Lower lobe of right lung (tissue), 2 donors: ENCODE data around the gene BPIFB3. TPM values are rescaled to one million over a fixed set of nuclear protein-coding genes. Genes with fewer than 3 reads are reported as not detected.

ENCODE experiments used
- ATAC-seq, 2 donors: fragments of 200-7000 bp; cut with Tn5 transposase; one replicate each; pipeline ENCODE4 v1.9.1; 2020 to 2022; ENCODE audit warnings: mild to moderate bottlenecking in 2 of 2, moderate library complexity in 2 of 2
- DNase-seq: peaks from one replicate; pipeline ENCODE4 v3.0.0-alpha.2; 2020
- H3K27ac ChIP-seq: fragments of 200-600 bp; one replicate; pipeline ENCODE4 v1.8.0; 2022
- H3K27me3 ChIP-seq: fragments of 200-600 bp; one replicate; pipeline ENCODE4 v1.8.0; 2022; ENCODE audit warnings: low read depth
- H3K36me3 ChIP-seq: fragments of 200-600 bp; one replicate; pipeline ENCODE4 v1.8.0; 2022; ENCODE audit warnings: mild to moderate bottlenecking
- H3K4me1 ChIP-seq: fragments of 200-600 bp; one replicate; pipeline ENCODE4 v1.8.0; 2022
- H3K4me3 ChIP-seq: fragments of 200-600 bp; one replicate; pipeline ENCODE4 v1.8.0; 2022; ENCODE audit warnings: mild to moderate bottlenecking
- H3K9me3 ChIP-seq: fragments of 200-600 bp; one replicate; pipeline ENCODE4 v1.8.0; 2022
- CTCF ChIP-seq: fragments of 200-600 bp; IDR thresholded peaks from one replicate; pipeline ENCODE4 v1.8.0; 2022; ENCODE audit warnings: antibody characterized with exemption, mild to moderate bottlenecking
- intact Hi-C: fragments of 100-400 bp; cut with DNase I; formaldehyde crosslinking; loops from one replicate; pipeline ENCODE4 v1.11.0; 2022
- total RNA-seq: library from RNA; stranded (reverse); fragmentation: NEBNext Ultra II Directional; extraction: Animal tissue kit (Norgen Biotek cat#: 25700); gene quantifications from one replicate; pipeline ENCODE4 v1.2.1, GENCODE V29; 2021
- donor health status: DM: no; HTN: yes; CAD: no; lungs with severe emphysema.

BPIFB3 gene
- total RNA-seq, 1 donor from 2014 or later, result not detected

DNA sequence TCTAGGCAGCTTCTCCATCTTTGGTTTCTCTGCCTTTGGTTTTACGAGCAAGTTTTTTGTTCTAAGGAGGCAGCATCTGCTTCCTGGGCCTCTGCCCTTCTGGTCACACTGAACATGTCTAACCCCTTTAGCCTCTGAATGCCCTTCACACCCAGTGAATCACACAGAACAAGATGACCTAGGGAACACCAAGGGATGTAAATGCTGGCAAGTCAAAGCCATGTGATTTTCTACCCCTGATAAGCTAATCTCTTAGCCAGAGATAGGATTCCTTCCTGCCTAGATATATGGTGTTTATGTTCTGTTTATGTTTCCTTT is 29.5 kb upstream of the BPIFB3 start:
- DNase-seq (no peak), ATAC-seq (no peak)
- no peak overlapping the region for H3K4me3 ChIP-seq
- no peaks in the 10 kb centered on the region for H3K4me1 ChIP-seq
- H3K9me3 ChIP-seq, result no peaks in the 10 kb centered on the region
- intact Hi-C loops, result no loop called here
- no peaks in the 10 kb centered on the region for H3K36me3 ChIP-seq
- TF ChIP-seq CTCF, result no peak
- H3K27me3 ChIP-seq, result peaks cover 8% of the 10 kb centered on the region
- no peak overlapping the region for H3K27ac ChIP-seq

- H3K9me3 ChIP-seq, result no peaks in the 10 kb centered on the region
- DNase-seq (no peak), ATAC-seq (no peak)
- H3K36me3 ChIP-seq, result no peaks in the 10 kb centered on the region
- intact Hi-C loops, result no loop called here
- TF ChIP-seq CTCF, result no peak
- H3K4me3 ChIP-seq, result no peak overlapping the region
- H3K4me1 ChIP-seq, result no peaks in the 10 kb centered on the region
- peaks cover 8% of the 10 kb centered on the region for H3K27me3 ChIP-seq
- H3K27ac ChIP-seq, result no peak overlapping the region
Observed at GRCh38 chr20:33024609-33025317, 28.9 kb upstream of the BPIFB3 start.

GRCh38 chr20:33025318-33025876 is 28.3 kb upstream of the BPIFB3 start:
- H3K9me3 ChIP-seq, result no peaks in the 10 kb centered on the region
- no peaks in the 10 kb centered on the region for H3K4me1 ChIP-seq
- DNase-seq (no peak), ATAC-seq (no peak)
- H3K4me3 ChIP-seq, result no peak overlapping the region
- no peak for TF ChIP-seq CTCF
- no peaks in the 10 kb centered on the region for H3K36me3 ChIP-seq
- no peak overlapping the region for H3K27ac ChIP-seq
- intact Hi-C loops, result no loop called here
- peaks cover 8% of the 10 kb centered on the region for H3K27me3 ChIP-seq

DNA sequence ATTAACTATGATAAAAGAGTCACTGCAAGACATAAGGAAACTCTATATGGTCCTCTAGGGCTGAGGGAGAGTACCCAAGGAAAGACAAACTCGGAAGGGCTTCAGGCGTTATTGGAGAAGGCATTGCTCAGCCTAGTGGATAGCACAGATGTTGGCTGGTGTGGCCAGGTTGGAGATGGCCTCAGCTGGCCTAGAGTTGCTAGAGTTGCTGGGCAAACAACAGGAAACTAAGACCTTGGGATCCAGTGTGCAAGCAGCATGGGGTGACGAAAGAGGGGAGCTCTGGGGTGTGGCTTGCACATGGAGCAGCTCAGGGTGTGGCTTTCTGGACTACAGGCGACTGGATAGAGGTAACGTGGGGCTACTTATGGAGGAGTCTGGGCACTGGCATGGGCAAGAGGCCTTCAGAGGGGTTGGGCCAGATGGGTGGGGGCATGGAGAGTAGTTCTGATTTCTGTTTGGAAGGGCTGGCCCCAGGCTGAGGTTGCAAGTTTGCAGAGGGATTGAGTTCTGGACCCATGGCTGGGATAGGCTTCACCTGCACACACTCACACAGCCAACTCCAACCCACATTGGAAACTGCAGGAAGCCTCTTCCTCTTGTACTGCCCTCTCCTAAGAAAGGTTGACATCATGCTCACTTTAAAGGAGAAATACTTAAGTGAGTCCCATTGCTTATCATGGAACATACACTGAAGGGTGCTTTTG is 27.5 kb upstream of the BPIFB3 start:
- Histone ChIP-seq H3K36me3 (no peaks in the 10 kb centered on the region), H3K9me3 (no peaks in the 10 kb centered on the region), H3K27me3 (peaks cover 8% of the 10 kb centered on the region), H3K4me1 (no peaks in the 10 kb centered on the region), H3K4me3 (no peak overlapping the region), H3K27ac (no peak overlapping the region)
- no peak for TF ChIP-seq CTCF
- DNase-seq (no peak), ATAC-seq (no peak)
- intact Hi-C loops, result no loop called here

GRCh38 chr20:33026779-33027759 is 26.6 kb upstream of the BPIFB3 start:
- H3K4me1 ChIP-seq, result no peaks in the 10 kb centered on the region
- H3K27ac ChIP-seq, result no peak overlapping the region
- no peak overlapping the region for H3K4me3 ChIP-seq
- DNase-seq (no peak), ATAC-seq (no peak)
- TF ChIP-seq CTCF, result no peak
- H3K9me3 ChIP-seq, result no peaks in the 10 kb centered on the region
- H3K27me3 ChIP-seq, result peaks cover 8% of the 10 kb centered on the region
- H3K36me3 ChIP-seq, result no peaks in the 10 kb centered on the region
- intact Hi-C loops, result no loop called here
